GM19395 (cell line): ENCODE data around the gene BIRC5.

Experiments
- ATAC-seq: cut with Tn5 transposase; IDR thresholded peaks from one replicate; pipeline ENCODE4 v1.9.1; 2021; ENCODE audit warnings: mild to moderate bottlenecking, moderate library complexity; ENCODE audit not compliant: unreplicated experiment

Gene BIRC5

DNA sequence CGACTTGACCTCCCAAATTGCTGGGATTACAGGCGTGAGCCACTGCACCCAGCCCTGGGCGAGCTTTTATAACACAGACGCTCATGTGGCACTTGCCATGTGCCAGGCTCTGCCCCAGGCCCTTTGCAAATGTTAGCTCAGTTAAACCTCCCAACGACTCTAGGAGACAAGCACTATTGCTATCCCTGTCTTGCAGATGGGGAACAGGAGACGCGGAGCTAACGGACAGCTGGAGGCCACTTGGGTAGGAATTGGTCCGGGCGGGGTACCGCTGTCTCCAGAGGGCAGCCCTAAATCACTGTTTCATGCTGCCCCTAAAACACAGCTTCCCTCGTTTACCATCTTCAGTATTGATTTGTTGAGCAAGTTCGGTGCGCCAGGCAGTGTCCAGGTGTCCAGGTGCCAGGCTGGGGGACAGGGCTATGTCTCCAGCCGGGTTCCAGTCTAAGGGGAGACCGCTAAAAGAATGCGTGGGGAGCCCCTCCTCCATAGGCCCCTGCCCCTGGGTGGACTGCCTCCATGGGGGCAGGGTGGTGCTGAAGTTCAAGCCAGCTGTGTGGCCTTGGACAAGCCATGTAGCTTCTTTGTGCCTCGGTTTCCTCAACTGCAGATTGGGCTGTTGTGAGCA is 41.1 kb downstream of the BIRC5 start:
- ATAC-seq, result no peak

DNA sequence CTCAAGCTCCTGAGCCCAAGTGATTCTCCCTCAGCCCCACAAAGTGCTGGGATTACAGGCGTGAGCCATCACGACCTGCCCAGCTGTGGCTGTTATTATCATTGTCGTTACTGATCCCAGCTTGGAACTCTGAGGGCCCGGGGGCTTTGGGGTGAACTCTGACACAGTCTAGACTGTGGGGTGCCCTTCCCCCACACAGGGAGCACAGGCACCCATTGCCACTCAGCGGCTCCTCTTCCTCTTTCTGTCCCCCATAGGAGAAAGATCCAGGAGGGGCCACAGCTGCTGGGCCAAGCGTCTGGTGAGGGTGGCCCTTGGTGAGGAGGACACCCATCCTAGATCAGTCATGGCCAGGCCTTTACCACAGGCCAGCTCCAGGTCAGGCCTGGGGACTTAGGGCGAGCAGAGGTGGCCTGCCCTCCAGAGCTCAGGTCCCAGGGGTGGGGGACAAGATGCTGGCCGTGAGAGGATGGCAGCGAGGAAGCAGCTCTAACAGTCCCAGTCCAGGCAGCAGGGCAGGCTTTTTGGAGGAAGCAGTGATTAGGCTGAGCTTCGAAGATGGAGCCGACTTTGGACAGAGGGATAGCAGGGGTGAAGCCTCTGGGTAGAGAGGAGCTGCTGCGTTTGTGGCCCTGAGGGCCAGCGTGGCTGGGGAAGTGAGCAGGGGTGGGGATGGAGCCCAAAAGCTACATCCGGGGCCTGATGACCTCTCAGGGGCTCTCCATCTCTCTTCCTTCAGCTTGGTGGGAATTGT is 42.1 kb downstream of the BIRC5 start:
- no peak for ATAC-seq

DNA sequence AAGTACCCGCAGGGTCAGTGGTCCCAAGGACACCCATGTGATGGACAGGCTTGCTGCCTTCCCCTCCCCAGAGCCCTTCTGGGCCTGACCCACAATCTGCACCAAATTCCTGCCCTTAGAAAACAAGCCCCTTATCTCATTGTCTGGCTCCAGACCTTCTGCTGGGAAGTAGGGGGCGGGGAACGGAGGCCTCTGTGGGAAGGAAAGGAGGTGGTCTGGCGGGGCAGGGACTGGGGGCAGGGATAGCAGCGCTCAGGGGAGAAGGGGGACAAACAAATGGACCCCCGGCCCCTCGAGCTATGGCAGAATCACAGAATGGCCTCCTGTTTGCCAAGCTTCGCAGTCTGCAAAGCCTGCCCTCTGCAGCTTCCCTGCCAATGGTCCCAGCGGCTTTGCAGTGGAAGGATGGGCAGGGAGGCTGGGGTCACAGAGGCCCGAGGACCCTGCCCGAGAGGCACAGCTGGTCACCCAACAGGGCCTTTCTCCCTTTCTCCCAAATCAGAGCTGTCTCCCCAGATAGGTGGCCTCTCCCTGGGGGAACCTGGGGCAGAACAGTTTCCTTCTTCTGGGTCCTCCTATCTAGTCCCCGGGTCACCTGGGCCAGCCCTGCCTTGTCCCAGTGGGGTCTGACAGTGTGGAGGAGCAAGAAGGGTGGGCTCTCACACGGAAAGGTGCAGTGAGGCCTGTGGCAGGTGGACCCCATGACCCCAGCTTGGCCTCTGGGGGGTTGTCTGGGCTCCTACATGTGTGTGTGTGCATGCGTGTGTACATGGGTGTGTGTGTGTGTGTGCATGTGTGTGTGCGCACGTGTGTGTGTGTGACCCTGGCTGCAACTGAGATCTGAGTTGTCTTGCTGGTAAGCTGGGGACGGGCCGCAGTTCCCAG is 42.9 kb downstream of the BIRC5 start:
- ATAC-seq, result no peak

DNA sequence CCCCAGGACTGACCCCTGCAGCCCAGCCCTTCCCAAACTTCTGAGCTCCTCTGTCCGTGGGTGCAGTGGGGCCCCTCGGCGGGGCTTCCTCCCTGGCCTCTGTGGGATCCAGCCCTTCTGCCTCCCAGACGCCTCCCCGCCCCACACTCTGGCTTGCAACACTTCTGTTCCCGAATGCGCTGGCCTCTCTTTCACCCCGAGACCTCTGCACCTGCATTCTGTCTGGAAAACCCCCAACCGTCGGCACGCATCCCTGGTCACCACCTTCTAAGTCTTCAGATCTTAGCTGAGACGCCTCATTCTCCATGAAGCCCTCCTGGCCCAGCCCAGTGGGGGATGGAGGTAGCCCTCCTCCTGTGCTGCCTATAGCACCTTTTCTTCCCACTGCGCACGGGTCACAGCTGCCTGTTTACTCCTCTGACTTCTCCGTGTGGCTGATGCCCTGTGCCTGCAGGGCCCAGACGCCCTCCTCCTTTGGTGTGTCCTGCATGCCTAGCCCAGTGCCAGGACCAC is 43.8 kb downstream of the BIRC5 start:
- ATAC-seq, result no peak

DNA sequence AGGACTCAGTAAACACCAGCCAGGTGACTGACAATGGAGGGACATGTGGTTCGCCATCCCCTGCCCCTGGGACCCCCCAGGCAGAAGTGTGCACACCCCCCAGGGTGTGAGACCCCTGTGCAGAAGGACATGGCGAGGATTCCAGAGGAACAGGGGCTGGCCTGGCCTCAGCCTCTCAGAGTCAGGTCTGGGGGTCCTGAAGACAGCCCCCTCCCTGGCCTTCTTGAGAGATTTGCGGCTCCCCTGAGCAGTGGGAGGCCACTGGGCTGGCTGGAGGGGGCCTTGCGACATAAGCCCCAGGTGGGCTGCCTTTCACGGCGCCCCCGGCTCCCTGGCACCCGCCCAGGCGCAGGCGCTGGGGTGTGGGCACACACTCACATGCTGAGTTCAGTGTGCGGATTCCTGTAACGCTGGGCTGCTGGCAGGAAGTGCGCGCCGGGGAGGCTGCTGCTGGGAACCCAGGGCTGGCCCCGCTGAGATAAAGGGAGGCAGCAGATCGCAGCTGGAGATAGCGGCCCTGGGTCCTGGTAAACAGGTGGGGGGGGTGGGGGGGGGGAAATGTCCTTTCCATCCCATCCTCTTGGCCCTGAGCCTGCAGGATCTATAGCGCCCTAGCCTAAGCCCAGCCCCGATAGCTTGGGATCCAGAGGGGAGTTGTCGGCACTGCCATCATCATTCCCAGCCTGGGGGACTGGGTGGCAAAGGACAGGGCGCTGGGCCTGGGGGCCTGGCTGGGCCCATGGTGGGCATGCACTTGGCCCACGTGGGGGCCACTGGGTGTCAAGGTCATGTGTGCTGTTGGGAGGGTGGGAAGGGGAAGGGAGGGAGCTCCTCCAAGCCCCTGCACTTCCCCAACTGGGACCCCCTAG is 44.5 kb downstream of the BIRC5 start:
- ATAC-seq, result no peak

DNA sequence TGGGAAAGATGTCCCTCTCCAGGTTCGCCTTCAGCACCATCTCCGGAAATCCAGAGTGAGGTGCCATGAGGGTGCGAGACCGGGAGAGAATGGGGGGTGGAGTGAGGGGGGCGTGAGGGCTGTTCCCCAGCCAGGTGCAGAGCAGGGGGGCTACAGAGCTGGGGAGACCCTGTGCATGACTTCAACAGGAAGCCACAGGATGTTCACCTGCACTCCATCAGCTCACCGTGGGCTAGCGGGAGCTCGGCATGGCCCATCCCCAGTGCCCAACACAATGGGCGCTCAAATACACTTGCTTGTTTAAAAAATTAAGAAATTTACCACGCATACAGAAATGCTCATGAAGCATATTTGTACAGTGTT is 45.1 kb downstream of the BIRC5 start:
- ATAC-seq, result no peak

DNA sequence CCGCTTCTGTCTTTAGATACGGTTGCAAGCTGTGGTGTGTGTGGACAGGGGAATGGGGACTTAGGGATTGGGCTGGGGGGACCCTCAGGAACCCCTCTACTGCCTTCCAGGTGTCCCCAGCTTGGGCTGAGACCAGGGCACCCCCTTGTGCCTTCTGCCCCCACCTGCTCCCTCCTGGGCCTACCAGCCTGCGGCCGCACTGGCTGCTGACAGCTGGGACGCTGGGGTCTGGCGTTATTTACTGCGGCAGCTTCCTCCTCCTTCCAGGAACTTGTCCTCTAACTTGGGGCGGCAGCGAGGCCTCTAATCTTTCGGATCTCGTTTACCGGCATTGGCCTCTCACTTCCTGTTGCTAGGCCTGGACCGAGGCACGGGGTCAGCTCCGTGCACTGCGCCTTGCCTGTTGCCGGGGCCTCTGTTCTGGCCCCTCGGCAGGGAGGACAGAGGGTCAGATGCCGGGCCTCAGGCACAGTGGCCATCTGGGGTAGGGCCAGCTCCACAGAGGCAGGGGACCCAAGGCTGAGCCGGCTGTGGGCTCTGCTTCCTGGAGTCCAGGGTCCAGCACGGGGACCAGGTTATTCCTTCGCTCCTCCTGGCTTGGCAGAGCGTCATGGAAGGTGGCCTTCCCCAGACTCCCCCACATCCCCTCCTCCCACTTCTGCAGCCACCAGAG is 49.1 kb downstream of the BIRC5 start:
- ATAC-seq, result no peak

DNA sequence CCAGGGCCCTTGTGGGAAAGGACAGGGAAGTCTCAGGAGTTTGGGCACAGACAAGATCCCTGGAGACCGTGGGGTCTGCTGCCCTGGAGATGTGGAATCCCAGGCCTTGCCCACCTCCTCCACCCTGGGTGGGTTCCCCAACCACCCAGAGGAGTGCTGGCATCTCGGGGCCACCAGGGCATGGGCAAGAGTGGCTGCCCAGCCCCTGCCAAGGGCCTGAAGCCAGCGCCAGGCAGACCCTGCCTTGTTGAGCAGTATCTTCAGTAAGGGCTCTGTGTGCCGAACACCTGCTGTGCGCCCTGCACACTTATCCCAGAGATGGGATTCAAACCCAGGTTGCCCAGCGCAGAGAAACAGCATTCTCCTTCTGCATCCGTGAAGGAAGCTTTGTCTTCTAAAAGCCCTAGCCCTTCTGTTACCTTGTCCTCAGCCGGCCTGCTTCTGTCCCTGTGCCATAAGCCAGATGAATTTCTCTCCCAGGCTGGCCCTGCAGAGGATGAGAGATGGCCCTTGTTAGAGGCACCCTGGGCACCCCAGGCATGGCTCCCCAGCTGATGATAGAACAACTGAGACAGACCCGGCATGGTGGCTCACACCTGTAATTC is 49.8 kb downstream of the BIRC5 start:
- ATAC-seq, result no peak

DNA sequence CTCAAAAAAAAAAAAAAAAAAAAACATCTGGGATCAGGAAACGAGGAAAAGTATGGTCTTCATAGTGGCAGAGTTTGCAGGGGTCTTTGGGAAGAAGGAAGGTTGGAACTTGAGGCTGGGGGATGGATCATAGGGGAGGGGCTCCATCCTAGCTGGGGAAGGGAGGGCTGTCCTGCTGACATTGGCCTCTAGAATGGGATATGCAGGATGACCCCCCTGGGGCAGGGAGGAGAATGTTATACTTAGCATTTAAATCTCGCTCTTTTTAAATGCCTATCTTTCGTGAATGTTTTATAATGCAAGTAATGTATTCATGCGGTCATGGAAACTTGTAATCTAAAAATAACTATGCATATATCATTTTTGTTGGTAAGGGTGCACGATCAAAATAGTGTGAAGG is 50.5 kb downstream of the BIRC5 start:
- ATAC-seq, result no peak

DNA sequence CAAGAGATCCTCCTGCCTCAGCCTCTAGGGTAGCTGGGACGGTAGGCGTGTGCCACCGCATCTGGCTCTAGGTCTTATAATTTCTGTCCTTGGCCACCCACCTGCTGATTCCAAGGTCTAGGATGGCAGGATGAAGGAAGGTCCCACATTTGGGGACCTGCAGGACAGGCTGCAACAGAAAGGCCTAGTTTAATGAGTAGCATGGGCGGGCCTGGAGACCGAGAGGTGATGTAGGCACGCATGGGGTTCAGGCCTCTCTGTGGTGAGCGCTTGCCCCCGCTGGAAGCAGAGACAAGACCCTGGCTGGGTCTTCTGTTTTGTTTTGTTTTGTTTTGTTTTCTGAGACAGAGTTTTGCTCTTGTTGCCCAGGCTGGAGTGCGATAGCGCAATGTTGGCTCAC is 51.1 kb downstream of the BIRC5 start:
- no peak for ATAC-seq

DNA sequence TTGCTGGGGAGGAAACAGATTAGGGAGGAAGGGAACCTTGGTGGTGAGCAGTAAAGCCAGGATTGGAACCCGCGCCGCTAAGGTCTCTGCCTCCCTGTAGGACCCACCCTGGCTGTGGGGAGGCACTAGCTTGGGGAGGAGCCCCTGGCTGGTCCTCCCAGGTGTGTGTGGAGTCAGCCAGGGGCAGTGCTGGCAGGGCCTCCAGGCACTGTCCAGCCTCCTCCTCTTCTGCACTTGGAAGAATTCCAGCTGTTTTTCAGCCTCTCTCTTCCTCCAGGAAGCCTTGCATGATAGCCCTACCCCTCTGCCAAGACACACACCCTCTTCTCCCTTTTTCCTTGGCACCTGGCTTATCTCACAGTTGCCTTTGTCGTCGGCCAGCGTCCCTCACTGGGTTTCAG is 52.2 kb downstream of the BIRC5 start:
- no peak for ATAC-seq

DNA sequence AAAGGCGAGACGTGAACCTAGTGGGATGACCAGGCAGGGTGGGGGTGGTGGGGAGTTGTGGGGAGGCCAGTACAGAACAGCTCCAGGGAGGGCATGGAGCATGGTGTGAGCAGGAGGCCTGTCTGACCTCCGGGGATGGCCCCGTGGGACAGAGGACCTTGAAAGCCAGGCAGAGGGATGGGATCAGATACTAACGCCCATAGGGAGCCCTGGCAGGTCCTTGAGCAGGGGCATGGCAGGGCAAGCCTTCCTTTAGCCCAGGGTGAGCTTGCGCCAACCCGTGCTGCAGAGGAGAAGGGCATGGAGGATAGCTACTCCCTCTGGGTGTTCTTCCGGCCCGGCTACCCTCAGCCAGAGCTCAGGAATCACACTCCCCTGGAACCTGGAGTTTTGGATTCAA is 52.7 kb downstream of the BIRC5 start:
- no peak for ATAC-seq

DNA sequence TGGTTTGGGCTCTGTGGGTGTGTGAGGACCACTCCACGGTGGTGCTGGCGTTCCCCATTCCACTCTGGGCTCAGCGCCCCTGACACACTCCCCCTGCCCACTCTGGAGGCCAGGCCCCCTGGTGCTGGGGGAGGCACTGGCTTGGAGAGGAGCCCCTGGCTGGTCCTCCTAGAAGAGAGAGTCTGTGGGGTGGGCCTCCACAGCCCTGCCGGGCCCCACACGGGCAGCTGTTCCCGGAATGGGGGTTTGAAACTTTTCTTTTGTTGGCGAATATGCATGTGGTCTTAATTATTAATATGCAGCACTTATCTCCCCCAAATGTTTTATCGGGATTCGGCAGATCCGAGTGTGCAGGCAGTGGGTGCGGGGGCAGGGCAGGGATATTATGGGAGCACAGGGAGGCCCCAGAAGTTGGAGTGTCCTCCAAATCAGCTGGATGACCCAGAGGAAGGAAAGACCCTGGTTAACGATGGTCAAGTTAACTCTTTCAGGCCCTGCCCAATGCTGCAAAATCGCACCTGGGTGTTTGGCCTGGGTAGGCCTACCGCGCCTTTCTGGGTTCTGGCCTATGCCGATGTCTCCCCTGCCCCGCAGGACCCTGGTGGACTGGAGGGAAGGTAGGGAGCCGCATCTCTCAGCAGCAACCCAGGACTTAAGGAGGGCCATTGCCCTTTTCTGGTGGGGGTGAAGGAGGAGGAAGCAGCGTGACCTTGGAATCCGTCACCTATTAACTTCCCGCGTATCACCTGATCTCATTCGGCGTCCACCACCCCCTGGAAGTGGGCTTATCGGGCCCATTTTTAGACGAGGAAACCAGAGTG is 53.4 kb downstream of the BIRC5 start:
- no peak for ATAC-seq

DNA sequence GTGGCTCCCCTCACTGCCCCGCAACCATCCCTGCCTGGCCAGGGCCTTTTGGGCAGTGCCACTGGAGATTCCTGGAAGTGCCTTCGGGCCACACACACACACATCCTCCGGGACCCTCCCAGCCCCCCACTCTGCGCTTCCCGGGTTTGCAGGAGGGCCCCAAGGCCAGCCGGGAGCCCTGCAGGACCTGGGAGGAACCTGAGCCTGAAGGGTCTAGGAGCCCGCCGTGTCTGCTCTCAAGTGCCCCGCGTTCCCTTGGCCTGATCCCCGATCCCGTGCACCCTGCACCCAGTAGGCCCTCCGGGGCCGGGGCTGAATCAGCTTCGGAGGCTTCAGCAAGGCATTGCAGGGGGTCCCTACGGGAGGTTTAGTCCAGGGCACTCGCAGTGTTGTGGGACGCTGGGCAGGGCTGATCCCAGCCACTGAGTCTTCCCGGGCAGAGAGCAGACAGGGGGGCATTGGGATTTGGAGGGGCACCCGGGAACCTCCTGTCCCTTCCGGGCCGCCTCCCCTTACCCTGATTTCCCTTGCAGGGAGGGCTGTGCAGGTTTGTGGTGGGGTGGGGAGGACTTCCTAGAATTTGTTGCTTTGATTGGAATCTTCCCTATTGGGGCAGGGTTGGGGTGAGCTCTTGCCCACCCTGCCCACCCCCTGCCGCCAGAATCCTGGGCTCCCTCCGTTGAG is 54.3 kb downstream of the BIRC5 start:
- no peak for ATAC-seq

DNA sequence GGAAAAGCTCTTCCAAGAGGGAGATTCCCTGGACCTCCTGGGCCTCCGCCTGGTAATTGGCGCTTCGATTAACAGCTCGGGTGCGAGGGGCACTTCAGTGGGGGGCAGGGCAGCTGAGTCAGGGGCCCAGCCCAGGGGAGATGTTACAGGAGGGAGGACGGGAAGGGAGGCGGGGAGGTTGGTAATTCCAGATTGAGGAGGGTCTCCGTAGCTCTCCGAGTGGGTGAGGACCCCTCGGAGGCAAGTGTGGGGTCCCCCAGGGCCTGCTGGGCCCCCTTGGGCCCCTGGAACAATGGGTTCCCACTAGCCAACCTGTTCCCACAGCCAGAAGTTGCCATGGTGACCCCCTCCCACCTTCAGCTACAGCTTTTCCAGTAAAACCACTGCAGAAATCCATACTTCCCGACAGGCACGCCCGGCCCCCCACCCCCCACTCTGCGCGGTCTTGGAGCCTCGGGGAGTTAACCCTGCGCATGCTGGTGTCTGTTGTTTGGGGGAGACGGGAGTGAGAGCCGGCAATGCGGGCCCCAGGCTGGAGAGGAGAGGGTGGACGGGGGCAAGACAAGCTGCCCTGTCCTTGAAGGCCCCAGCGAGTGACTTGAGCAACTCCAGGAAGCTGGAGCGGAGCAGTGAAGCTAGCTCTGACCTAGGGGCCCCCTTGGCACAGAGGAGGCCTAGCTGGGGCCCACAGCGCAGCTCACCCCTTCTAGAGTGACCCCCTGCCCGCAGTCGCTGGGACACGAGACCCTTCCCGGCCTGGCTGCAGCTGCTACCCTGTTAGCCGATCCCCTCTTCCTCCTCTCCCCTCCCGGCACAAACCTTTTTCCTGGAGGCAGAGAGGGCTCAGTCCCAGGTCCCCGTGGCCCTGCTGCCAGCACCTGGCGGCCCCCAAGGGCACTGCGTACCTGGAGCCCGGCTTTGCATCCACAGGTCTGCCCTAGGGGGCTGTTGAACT is 55.2 kb downstream of the BIRC5 start:
- no peak for ATAC-seq

DNA sequence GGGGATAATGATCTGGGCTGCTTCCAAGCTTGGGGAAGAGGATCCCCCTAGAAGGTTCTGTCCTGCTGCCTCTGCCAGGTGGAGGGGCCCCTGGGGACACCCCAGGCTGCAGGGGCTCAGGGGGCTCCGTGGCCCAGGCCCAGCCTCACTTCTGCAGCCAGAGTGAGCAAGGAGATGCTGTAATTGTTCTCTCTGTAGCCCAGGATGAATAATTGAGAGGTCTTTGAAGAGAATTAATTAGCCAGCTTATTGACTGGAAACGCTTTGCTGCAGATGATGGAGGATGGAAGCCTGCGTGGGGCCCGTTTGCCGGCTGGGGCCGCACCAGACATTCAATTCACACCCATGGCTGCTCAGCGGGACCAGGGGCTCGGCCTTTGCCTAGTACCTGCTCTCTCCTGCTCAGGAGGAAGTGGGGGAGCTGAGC is 55.9 kb downstream of the BIRC5 start:
- ATAC-seq, result no peak
